Peyer's patch (tissue), 4 donors: ENCODE measurements around the gene SLF2.

ENCODE experiments used
- CTCF ChIP-seq, 6 experiments: fragments of 450-650 bp in 4 of 6; fragments of 200-600 bp in 2 of 6; sonication (generic) in 1 of 6; IDR thresholded peaks; one replicate each; pipeline ENCODE4 v1.5.1; 2017 to 2019; ENCODE audit warnings: antibody characterized with exemption in 6 of 6, mild to moderate bottlenecking in 3 of 6, moderate library complexity in 1 of 6
- POLR2A ChIP-seq, 2 donors: fragments of 450-650 bp; IDR thresholded peaks; one replicate each; pipeline ENCODE4 v1.5.1; 2017; ENCODE audit warnings: antibody characterized with exemption in 2 of 2, mild to moderate bottlenecking in 2 of 2, moderate library complexity in 2 of 2

- TF ChIP-seq CTCF (IDR thresholded peaks at IDR 0.05) = peak in 1 of 6 experiments; percentile 10
- no peak for TF ChIP-seq POLR2A (IDR thresholded peaks at IDR 0.05)
Measured at GRCh38 chr10:100888957-100889356, 23.8 kb upstream of the SLF2 start.
